ENCODE measurements around the gene BSDC1. TPM values are rescaled to one million over a fixed set of nuclear protein-coding genes. Genes with fewer than 3 reads are reported as not detected.

The BSDC1 gene
- total and polyA plus RNA-seq, 8 donors = 23.8 to 126 (median 45.5) TPM

GRCh38 chr1:32332290-32333079 lies 61.8 kb downstream of the BSDC1 start:
- TF ChIP-seq POLR2AphosphoS5 (IDR thresholded peaks at IDR 0.05) (no peak), EP300 (IDR thresholded peaks at IDR 0.05) (no peak), POLR2A (IDR thresholded peaks at IDR 0.05) (no peak), CTCF (IDR thresholded peaks at IDR 0.05) (no peak)
- 41 to 67% (median 57%) methylated on average over 2 to 3 of the region's 3 CpGs for WGBS, 5 donors
- Histone ChIP-seq H3K4me3 (no peak overlapping the region), H3K36me3 (peaks cover 36 to 68% (median 61%) of the 10 kb centered on the region in 4 donors), H3K27me3 (peaks cover 0 to 3% (median 0%) of the 10 kb centered on the region in 3 donors), H3K27ac (peak overlapping the region in 4 of 5 donors; percentile 14 to 86 (median 48)), H3K9me3 (no peaks in the 10 kb centered on the region), H3K4me1 (peaks cover 24 to 51% (median 50%) of the 10 kb centered on the region in 4 donors)
- peak in 1 of 2 donors; percentile 82 for DNase-seq
- intact Hi-C loops (cut with DNase I; ENCODE audit: low total_unique reads) = no loop called here

GRCh38 chr1:32331549-32331948 lies 62.7 kb downstream of the BSDC1 start:
- Histone ChIP-seq H3K4me1 (peaks cover 17 to 42% (median 41%) of the 10 kb centered on the region in 4 donors), H3K27me3 (peaks cover 0 to 3% (median 0%) of the 10 kb centered on the region in 3 donors), H3K9me3 (no peaks in the 10 kb centered on the region), H3K4me3 (no peak overlapping the region), H3K27ac (peak overlapping the region in 3 of 5 donors; percentile 14 to 86 (median 36)), H3K36me3 (peaks cover 44 to 78% (median 70%) of the 10 kb centered on the region in 4 donors)
- TF ChIP-seq CTCF (IDR thresholded peaks at IDR 0.05) (no peak), POLR2AphosphoS5 (IDR thresholded peaks at IDR 0.05) (no peak), POLR2A (IDR thresholded peaks at IDR 0.05) (no peak), EP300 (IDR thresholded peaks at IDR 0.05) (no peak)
- 83 to 88% (median 85%) methylated on average over 11 to 12 of the region's 12 CpGs for WGBS, 5 donors
- intact Hi-C loops (cut with DNase I; ENCODE audit: low total_unique reads) = no loop called here
- DNase-seq = no peak

- H3K9me3 ChIP-seq = no peaks in the 10 kb centered on the region
- no peak for DNase-seq
- intact Hi-C loops (cut with DNase I; ENCODE audit: low total_unique reads) = no loop called here
- no peak overlapping the region for H3K4me3 ChIP-seq
- WGBS, 5 donors = 85 to 93% (median 89%) methylated on average over 10 to 12 of the region's 12 CpGs
- no peak overlapping the region for H3K27ac ChIP-seq
- peaks cover 0 to 3% (median 0%) of the 10 kb centered on the region in 3 donors for H3K27me3 ChIP-seq
- H3K4me1 ChIP-seq = peaks cover 13 to 37% (median 32%) of the 10 kb centered on the region in 4 donors
- TF ChIP-seq POLR2AphosphoS5 (IDR thresholded peaks at IDR 0.05) = no peak
- no peak for TF ChIP-seq EP300 (IDR thresholded peaks at IDR 0.05)
- TF ChIP-seq CTCF (IDR thresholded peaks at IDR 0.05) = no peak
- TF ChIP-seq POLR2A (IDR thresholded peaks at IDR 0.05) = no peak
- peaks cover 44 to 87% (median 79%) of the 10 kb centered on the region in 4 donors for H3K36me3 ChIP-seq
Observed at GRCh38 chr1:32330558-32331151, 63.6 kb downstream of the BSDC1 start.

GRCh38 chr1:32329931-32330466 lies 64.2 kb downstream of the BSDC1 start:
- Histone ChIP-seq H3K36me3 (peaks cover 45 to 93% (median 85%) of the 10 kb centered on the region in 4 donors), H3K9me3 (no peaks in the 10 kb centered on the region), H3K4me3 (no peak overlapping the region), H3K27me3 (peaks cover 0 to 3% (median 0%) of the 10 kb centered on the region in 3 donors), H3K4me1 (peaks cover 11 to 33% (median 28%) of the 10 kb centered on the region in 4 donors), H3K27ac (no peak overlapping the region)
- TF ChIP-seq POLR2A (IDR thresholded peaks at IDR 0.05) (no peak), POLR2AphosphoS5 (IDR thresholded peaks at IDR 0.05) (no peak), EP300 (IDR thresholded peaks at IDR 0.05) (no peak), CTCF (IDR thresholded peaks at IDR 0.05) (no peak)
- 75 to 88% (median 86%) methylated on average over 4 of the region's 4 CpGs for WGBS, 5 donors
- intact Hi-C loops (cut with DNase I; ENCODE audit: low total_unique reads) = no loop called here
- DNase-seq = no peak

Measured in stomach (tissue), 9 donors.